ENCODE results near the gene TMEM143. TPM values are rescaled to one million over a fixed set of nuclear protein-coding genes. Genes with fewer than 3 reads are reported as not detected.
"Not testable (repeated sequence)": the region's sequence is repeated elsewhere in the genome, so short reads cannot be mapped to it uniquely, and the experiment has no call there.

Gene TMEM143
- total RNA-seq, 1 experiment from 2014 or later, result 24.8 TPM

- Histone ChIP-seq H3K4me1 (replicated peaks; ENCODE audit: insufficient read depth) (peaks cover 39% of the 10 kb centered on the region), H3K79me2 (ENCODE audit: low read depth) (no peaks in the 10 kb centered on the region), H3K27ac (no peak overlapping the region), H4K20me1 (ENCODE audit: insufficient read depth) (no peaks in the 10 kb centered on the region), H3K36me3 (ENCODE audit: low read depth) (no peaks in the 10 kb centered on the region), H3K9me3 (ENCODE audit: insufficient read depth, low read depth) (no peaks in the 10 kb centered on the region), H3K9me2 (ENCODE audit: insufficient read depth) (no peaks in the 10 kb centered on the region), H3K4me3 (no peak overlapping the region), H3K27me3 (ENCODE audit: insufficient read depth, low read depth) (no peaks in the 10 kb centered on the region), H3F3A (ENCODE audit: insufficient read depth, low read depth) (peaks cover 42% of the 10 kb centered on the region), H3K4me2 (no peak overlapping the region), H2AFZ (no peak overlapping the region)
- no peak for TF ChIP-seq EZH2 (IDR thresholded peaks at IDR 0.05; ENCODE audit: low read depth)
- TF ChIP-seq CTCF (conservative IDR thresholded peaks at IDR 0.05), result peak; percentile 94
- ChIA-PET CTCF (interaction anchor here (0.5 to 1.0 kb wide), 6 partner anchors 13 to 182 kb away, joined by 3 to 13 read pairs (median 7); partner anchors contain the start of genes SYNGR4 and TMEM143), POLR2A (ENCODE audit: unreplicated experiment) (interaction anchor here (0.6 kb wide), 2 partner anchors 44 to 299 kb away, joined by 4 to 28 read pairs; partner anchors contain the start of genes SPHK2, SYNGR4 and TMEM143)
- no TSS peak for BruUV-seq (replicated peaks)
- DNase-seq, result peak; percentile 57 to 90
- intact Hi-C loops (cut with micrococcal nuclease; ENCODE audit: unreplicated experiment), result loop anchor here (1.0 to 5.0 kb wide), 9 partner anchors 13 to 269 kb away; partner anchors contain the start of genes GRIN2D, GRWD1, SYNGR4 and TMEM143
Measured at GRCh38 chr19:48319647-48320541, 43.8 kb downstream of the TMEM143 start.

GRCh38 chr19:48318286-48318987 is 45.3 kb downstream of the TMEM143 start:
- CTCF ChIA-PET, result interaction anchor here (0.5 kb wide), 1 partner anchor 267 kb away, joined by 3 read pairs; no protein-coding TSS in a partner anchor
- no peaks in the 10 kb centered on the region for H3K36me3 ChIP-seq (ENCODE audit: low read depth)
- no peak for DNase-seq
- no peak overlapping the region for H3K4me2 ChIP-seq
- H2AFZ ChIP-seq, result no peak overlapping the region
- no peaks in the 10 kb centered on the region for H3K9me3 ChIP-seq (ENCODE audit: insufficient read depth, low read depth)
- POLR2A ChIA-PET (ENCODE audit: unreplicated experiment), result interaction anchor here (0.5 kb wide), 1 partner anchor 16 kb away, joined by 56 read pairs; no protein-coding TSS in a partner anchor
- peaks cover 39% of the 10 kb centered on the region for H3F3A ChIP-seq (ENCODE audit: insufficient read depth, low read depth)
- peaks cover 36% of the 10 kb centered on the region for H3K4me1 ChIP-seq (replicated peaks; ENCODE audit: insufficient read depth)
- intact Hi-C loops (cut with micrococcal nuclease; ENCODE audit: unreplicated experiment), result no loop called here
- TF ChIP-seq CTCF (conservative IDR thresholded peaks at IDR 0.05), result no peak
- no peak for TF ChIP-seq EZH2 (IDR thresholded peaks at IDR 0.05; ENCODE audit: low read depth)
- BruUV-seq (replicated peaks), result no TSS peak
- no peaks in the 10 kb centered on the region for H3K79me2 ChIP-seq (ENCODE audit: low read depth)
- no peaks in the 10 kb centered on the region for H3K9me2 ChIP-seq (ENCODE audit: insufficient read depth)
- no peaks in the 10 kb centered on the region for H4K20me1 ChIP-seq (ENCODE audit: insufficient read depth)
- H3K4me3 ChIP-seq, result no peak overlapping the region
- H3K27me3 ChIP-seq (ENCODE audit: insufficient read depth, low read depth), result no peaks in the 10 kb centered on the region
- H3K27ac ChIP-seq, result no peak overlapping the region

GRCh38 chr19:48317708-48317960 is 46.1 kb downstream of the TMEM143 start:
- H3K36me3 ChIP-seq (ENCODE audit: low read depth); POLR2A ChIA-PET (ENCODE audit: unreplicated experiment); BruUV-seq (replicated peaks); DNase-seq; H3K79me2 ChIP-seq (ENCODE audit: low read depth); H4K20me1 ChIP-seq (ENCODE audit: insufficient read depth); H3K4me3 ChIP-seq; H3K4me2 ChIP-seq; intact Hi-C loops (cut with micrococcal nuclease; ENCODE audit: unreplicated experiment); H2AFZ ChIP-seq; H3K9me2 ChIP-seq (ENCODE audit: insufficient read depth); H3K27me3 ChIP-seq (ENCODE audit: insufficient read depth, low read depth); H3K9me3 ChIP-seq (ENCODE audit: insufficient read depth, low read depth): not testable (repeated sequence)
- H3K4me1 ChIP-seq (replicated peaks; ENCODE audit: insufficient read depth), result peaks cover 30% of the 10 kb centered on the region
- H3F3A ChIP-seq (ENCODE audit: insufficient read depth, low read depth), result peaks cover 39% of the 10 kb centered on the region
- H3K27ac ChIP-seq, result 0 out of 2 replicates have a peak overlapping the region, but pooled peaks have one; percentile 1
- CTCF ChIA-PET, result interaction anchor here (0.5 kb wide), 1 partner anchor 268 kb away, joined by 3 read pairs; no protein-coding TSS in a partner anchor
